Measurements from ENCODE around the gene CCN2. TPM values are rescaled to one million over a fixed set of nuclear protein-coding genes. Genes with fewer than 3 reads are reported as not detected.

Gene CCN2
- total RNA-seq, 3 donors from 2014 or later (not counting 1 experiment from before 2014, with no cell fraction given), result not detected

GRCh38 chr6:131954059-131954774 is 3.0 kb upstream of the CCN2 start:
- Mint-ChIP-seq H3K27ac (no peak overlapping the region), H3K27me3 (ENCODE audit: low read depth in 2 of 2) (peaks cover 38 to 54% of the 10 kb centered on the region in 2 donors), H3K9me3 (no peaks in the 10 kb centered on the region), H3K36me3 (no peaks in the 10 kb centered on the region), H3K4me1 (peaks cover 5 to 6% of the 10 kb centered on the region in 2 donors), H3K4me3 (no peak overlapping the region)
- Histone ChIP-seq H3K4me1 (ENCODE audit: control insufficient read depth, insufficient read depth, low read length) (peaks cover 8% of the 10 kb centered on the region), H3K27ac (ENCODE audit: low read length) (no peak overlapping the region), H3K27me3 (ENCODE audit: control insufficient read depth, insufficient read depth, low read length) (peaks cover 35% of the 10 kb centered on the region), H3K4me3 (ENCODE audit: low read length) (no peak overlapping the region), H3K36me3 (ENCODE audit: control insufficient read depth, insufficient read depth, low read length) (no peaks in the 10 kb centered on the region), H3K9me3 (ENCODE audit: control insufficient read depth, insufficient read depth, low read length) (no peaks in the 10 kb centered on the region)
- DNase-seq (no peak), ATAC-seq (no peak)
- TF ChIP-seq CTCF (IDR thresholded peaks at IDR 0.05), result no peak
- 14% methylated on average over 1 of the region's 3 CpGs for WGBS (ENCODE audit: insufficient coverage)
- intact Hi-C loops (cut with micrococcal nuclease), result no loop called here

GRCh38 chr6:131952886-131953509 is 1.8 kb upstream of the CCN2 start:
- DNase-seq, result no peak
- no peak overlapping the region for H3K4me3 Mint-ChIP-seq
- peaks cover 5 to 6% of the 10 kb centered on the region in 2 donors for H3K4me1 Mint-ChIP-seq
- Histone ChIP-seq H3K9me3 (ENCODE audit: control insufficient read depth, insufficient read depth, low read length) (no peaks in the 10 kb centered on the region), H3K4me3 (ENCODE audit: low read length) (no peak overlapping the region), H3K4me1 (ENCODE audit: control insufficient read depth, insufficient read depth, low read length) (peaks cover 8% of the 10 kb centered on the region), H3K36me3 (ENCODE audit: control insufficient read depth, insufficient read depth, low read length) (no peaks in the 10 kb centered on the region), H3K27ac (ENCODE audit: low read length) (no peak overlapping the region), H3K27me3 (ENCODE audit: control insufficient read depth, insufficient read depth, low read length) (peaks cover 40% of the 10 kb centered on the region)
- no peak for TF ChIP-seq CTCF (IDR thresholded peaks at IDR 0.05)
- H3K27me3 Mint-ChIP-seq (ENCODE audit: low read depth in 2 of 2), result peaks cover 45 to 66% of the 10 kb centered on the region in 2 donors
- no peak for ATAC-seq
- no peaks in the 10 kb centered on the region for H3K36me3 Mint-ChIP-seq
- 94% methylated on average over 2 of the region's 4 CpGs for WGBS (ENCODE audit: insufficient coverage)
- no peak overlapping the region for H3K27ac Mint-ChIP-seq
- H3K9me3 Mint-ChIP-seq, result no peaks in the 10 kb centered on the region
- intact Hi-C loops (cut with micrococcal nuclease), result no loop called here

- Mint-ChIP-seq H3K4me1 (peaks cover 5 to 6% of the 10 kb centered on the region in 2 donors), H3K27me3 (ENCODE audit: low read depth in 2 of 2) (peaks cover 47 to 79% of the 10 kb centered on the region in 2 donors), H3K4me3 (peak overlapping the region; percentile 85), H3K9me3 (no peaks in the 10 kb centered on the region), H3K36me3 (no peaks in the 10 kb centered on the region), H3K27ac (no peak overlapping the region)
- WGBS (ENCODE audit: insufficient coverage), result 92% methylated on average over 5 of the region's 8 CpGs
- H3K4me1 ChIP-seq (ENCODE audit: control insufficient read depth, insufficient read depth, low read length), result peaks cover 8% of the 10 kb centered on the region
- intact Hi-C loops (cut with micrococcal nuclease), result no loop called here
- H3K27ac ChIP-seq (ENCODE audit: low read length), result no peak overlapping the region
- DNase-seq (no peak), ATAC-seq (no peak)
- H3K4me3 ChIP-seq (ENCODE audit: low read length), result no peak overlapping the region
- peaks cover 42% of the 10 kb centered on the region for H3K27me3 ChIP-seq (ENCODE audit: control insufficient read depth, insufficient read depth, low read length)
- no peak for TF ChIP-seq CTCF (IDR thresholded peaks at IDR 0.05)
- H3K36me3 ChIP-seq (ENCODE audit: control insufficient read depth, insufficient read depth, low read length), result no peaks in the 10 kb centered on the region
- no peaks in the 10 kb centered on the region for H3K9me3 ChIP-seq (ENCODE audit: control insufficient read depth, insufficient read depth, low read length)
Measured at GRCh38 chr6:131951576-131952230, 531 bp upstream of the CCN2 start.

Measured in natural killer cell (primary cell).